ENCODE measurements around the gene MCRS1. TPM values are rescaled to one million over a fixed set of nuclear protein-coding genes. Genes with fewer than 3 reads are reported as not detected.
"Not testable (repeated sequence)": the region's sequence is repeated elsewhere in the genome, so short reads cannot be mapped to it uniquely, and the experiment has no call there.

MCRS1 gene
- total RNA-seq, 4 donors from 2014 or later = 20.0 to 81.2 (median 50.4) TPM

- TF ChIP-seq POLR2A (IDR thresholded peaks at IDR 0.05) = no peak
- TF ChIP-seq, protein P1, sequence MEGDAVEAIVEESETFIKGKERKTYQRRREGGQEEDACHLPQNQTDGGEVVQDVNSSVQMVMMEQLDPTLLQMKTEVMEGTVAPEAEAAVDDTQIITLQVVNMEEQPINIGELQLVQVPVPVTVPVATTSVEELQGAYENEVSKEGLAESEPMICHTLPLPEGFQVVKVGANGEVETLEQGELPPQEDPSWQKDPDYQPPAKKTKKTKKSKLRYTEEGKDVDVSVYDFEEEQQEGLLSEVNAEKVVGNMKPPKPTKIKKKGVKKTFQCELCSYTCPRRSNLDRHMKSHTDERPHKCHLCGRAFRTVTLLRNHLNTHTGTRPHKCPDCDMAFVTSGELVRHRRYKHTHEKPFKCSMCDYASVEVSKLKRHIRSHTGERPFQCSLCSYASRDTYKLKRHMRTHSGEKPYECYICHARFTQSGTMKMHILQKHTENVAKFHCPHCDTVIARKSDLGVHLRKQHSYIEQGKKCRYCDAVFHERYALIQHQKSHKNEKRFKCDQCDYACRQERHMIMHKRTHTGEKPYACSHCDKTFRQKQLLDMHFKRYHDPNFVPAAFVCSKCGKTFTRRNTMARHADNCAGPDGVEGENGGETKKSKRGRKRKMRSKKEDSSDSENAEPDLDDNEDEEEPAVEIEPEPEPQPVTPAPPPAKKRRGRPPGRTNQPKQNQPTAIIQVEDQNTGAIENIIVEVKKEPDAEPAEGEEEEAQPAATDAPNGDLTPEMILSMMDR (IDR thresholded peaks at IDR 0.05) = no peak
- intact Hi-C loops (cut with DNase I; ENCODE audit: low total_unique reads) = loop anchor here (10.0 kb wide), 1 partner anchor 185 kb away; the partner anchor contains the start of gene C1QL4
- no peak overlapping the region for H3K27ac ChIP-seq
- no peaks in the 10 kb centered on the region for H3K9me3 ChIP-seq
- H3K4me1 ChIP-seq = no peaks in the 10 kb centered on the region
- no peaks in the 10 kb centered on the region for H3K36me3 ChIP-seq
- H3K4me3 ChIP-seq = no peak overlapping the region
- no peaks in the 10 kb centered on the region for H3K27me3 ChIP-seq
- no peak for DNase-seq
Observed at GRCh38 chr12:49519574-49519936, 48.4 kb downstream of the MCRS1 start.

- no peak for TF ChIP-seq POLR2A (IDR thresholded peaks at IDR 0.05)
- TF ChIP-seq, protein P1 (IDR thresholded peaks at IDR 0.05) = no peak
Observed at GRCh38 chr12:49518914-49519573, 48.9 kb downstream of the MCRS1 start.

GRCh38 chr12:49515266-49515665, 52.7 kb downstream of the MCRS1 start:
- no peak for TF ChIP-seq POLR2A (IDR thresholded peaks at IDR 0.05)
- TF ChIP-seq, protein P1 (IDR thresholded peaks at IDR 0.05) = no peak
- H3K36me3 ChIP-seq = no peaks in the 10 kb centered on the region
- H3K4me1 ChIP-seq = no peaks in the 10 kb centered on the region
- no peak overlapping the region for H3K27ac ChIP-seq
- no peaks in the 10 kb centered on the region for H3K9me3 ChIP-seq
- H3K4me3 ChIP-seq = no peak overlapping the region
- H3K27me3 ChIP-seq = no peaks in the 10 kb centered on the region
- no peak for DNase-seq
- intact Hi-C loops (cut with DNase I; ENCODE audit: low total_unique reads) = loop anchor here (10.0 kb wide), 1 partner anchor 180 kb away; the partner anchor contains the start of gene C1QL4

More at GRCh38 chr12:49518914-49519573, 48.9 kb downstream of the MCRS1 start:
- no peak for DNase-seq
- intact Hi-C loops (cut with DNase I; ENCODE audit: low total_unique reads) = loop anchor here (10.0 kb wide), 1 partner anchor 184 kb away; the partner anchor contains the start of gene C1QL4
- H3K27ac ChIP-seq = no peak overlapping the region
- no peaks in the 10 kb centered on the region for H3K27me3 ChIP-seq
- no peak overlapping the region for H3K4me3 ChIP-seq
- H3K36me3 ChIP-seq = no peaks in the 10 kb centered on the region
- H3K4me1 ChIP-seq = no peaks in the 10 kb centered on the region
- no peaks in the 10 kb centered on the region for H3K9me3 ChIP-seq

- no peak overlapping the region for H3K4me3 ChIP-seq
- H3K27ac ChIP-seq = no peak overlapping the region
- DNase-seq = no peak
- no peaks in the 10 kb centered on the region for H3K36me3 ChIP-seq
- TF ChIP-seq, protein P1 (IDR thresholded peaks at IDR 0.05) = no peak
- no peak for TF ChIP-seq POLR2A (IDR thresholded peaks at IDR 0.05)
- intact Hi-C loops (cut with DNase I; ENCODE audit: low total_unique reads) = loop anchor here (10.0 kb wide), 1 partner anchor 178 kb away; the partner anchor contains the start of gene C1QL4
- H3K9me3 ChIP-seq = no peaks in the 10 kb centered on the region
- H3K27me3 ChIP-seq = no peaks in the 10 kb centered on the region
- H3K4me1 ChIP-seq = no peaks in the 10 kb centered on the region
Observed at GRCh38 chr12:49512546-49512945, 55.4 kb downstream of the MCRS1 start.

DNA sequence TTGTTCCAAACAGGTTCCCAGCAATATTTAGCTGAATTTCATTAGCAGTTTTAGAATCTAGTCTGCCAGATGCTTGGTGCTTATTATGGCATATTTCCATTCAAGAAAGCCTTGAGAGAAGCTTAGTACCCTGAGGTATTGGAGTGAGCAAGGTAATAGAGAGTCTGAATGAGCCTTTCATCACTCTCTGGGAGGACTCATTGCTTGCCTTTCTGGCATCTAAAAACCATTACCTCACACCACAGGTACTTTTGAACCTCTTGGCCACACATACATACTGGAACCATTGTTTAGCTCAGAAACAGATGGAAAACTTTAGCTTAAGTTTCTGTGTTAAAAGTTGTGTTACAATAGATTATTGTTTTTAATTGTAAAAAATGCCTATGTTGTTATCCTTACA, 56.5 kb downstream of the MCRS1 start:
- H3K4me1 ChIP-seq = no peaks in the 10 kb centered on the region
- no peak overlapping the region for H3K4me3 ChIP-seq
- intact Hi-C loops (cut with DNase I; ENCODE audit: low total_unique reads) = loop anchor here (10.0 kb wide), 1 partner anchor 177 kb away; the partner anchor contains the start of gene C1QL4
- TF ChIP-seq, protein P1 (IDR thresholded peaks at IDR 0.05) = no peak
- no peak for TF ChIP-seq POLR2A (IDR thresholded peaks at IDR 0.05)
- no peak for DNase-seq
- H3K36me3 ChIP-seq = no peaks in the 10 kb centered on the region
- no peaks in the 10 kb centered on the region for H3K9me3 ChIP-seq
- H3K27me3 ChIP-seq = no peaks in the 10 kb centered on the region
- no peak overlapping the region for H3K27ac ChIP-seq

- DNase-seq, H3K4me3 ChIP-seq: not testable (repeated sequence)
- intact Hi-C loops (cut with DNase I; ENCODE audit: low total_unique reads) = loop anchor here (10.0 kb wide), 1 partner anchor 175 kb away; the partner anchor contains the start of gene C1QL4
Observed at GRCh38 chr12:49509681-49510080, 58.3 kb downstream of the MCRS1 start.

More at GRCh38 chr12:49509681-49510080, 58.3 kb downstream of the MCRS1 start:
- H3K9me3 ChIP-seq, H3K27ac ChIP-seq, H3K4me1 ChIP-seq, H3K27me3 ChIP-seq, H3K36me3 ChIP-seq: not testable (repeated sequence)
